Stomach (tissue), 9 donors: ENCODE data around the gene LDAH. TPM values are rescaled to one million over a fixed set of nuclear protein-coding genes. Genes with fewer than 3 reads are reported as not detected.
A peak's percentile ranks its signal among the peaks of the same experiment; 100 is the strongest.
"Not testable (repeated sequence)": the region's sequence is repeated elsewhere in the genome, so short reads cannot be mapped to it uniquely, and the experiment has no call there.

ENCODE experiments used
- DNase-seq, 2 donors: peaks; one replicate each; pipeline versions ENCODE4 v3.0.0 to v3.0.0-alpha.2; 2013 to 2019
- H3K27ac ChIP-seq, 5 donors: fragments of 200-600 bp in 4 of 5; sonication (generic) in 4 of 5; one replicate each; pipeline ENCODE4 v1.5.1; 2013 to 2019; ENCODE audit warnings: mild to moderate bottlenecking in 1 of 5, moderate library complexity in 1 of 5
- H3K27me3 ChIP-seq, 3 donors: fragments of 200-600 bp; sonication (generic); one replicate each; pipeline ENCODE4 v1.5.1; 2017 to 2019; ENCODE audit warnings: mixed run types in 1 of 3
- H3K36me3 ChIP-seq, 4 donors: fragments of 200-600 bp; sonication (generic); 1 replicate in 3 of 4; 2 replicates in 1 of 4; pipeline ENCODE4 v1.5.1; 2016 to 2019
- H3K4me1 ChIP-seq, 4 donors: fragments of 200-600 bp; sonication (generic); one replicate each; pipeline ENCODE4 v1.5.1; 2016 to 2019
- H3K4me3 ChIP-seq, 4 donors: fragments of 200-600 bp; sonication (generic) in 3 of 4; one replicate each; pipeline ENCODE4 v1.5.1; 2016 to 2019; ENCODE audit warnings: mild to moderate bottlenecking in 1 of 4
- H3K9me3 ChIP-seq, 4 donors: fragments of 200-600 bp; sonication (generic); one replicate each; pipeline ENCODE4 v1.5.1; 2016 to 2019
- CTCF ChIP-seq, 7 experiments: fragments of 450-650 bp in 4 of 7; fragments of 200-600 bp in 3 of 7; sonication (generic) in 3 of 7; IDR thresholded peaks; one replicate each; pipeline ENCODE4 v1.5.1; 2016 to 2019; ENCODE audit warnings: antibody characterized with exemption in 7 of 7, control low read depth in 2 of 7, mild to moderate bottlenecking in 1 of 7
- EP300 ChIP-seq: sonication (generic); formaldehyde crosslinking; IDR thresholded peaks from one replicate; pipeline ENCODE4 v1.6.1; 2017; ENCODE audit warnings: antibody characterized with exemption
- POLR2A ChIP-seq, 4 donors: fragments of 450-650 bp; IDR thresholded peaks; one replicate each; pipeline ENCODE4 v1.6.1; 2016; ENCODE audit warnings: antibody characterized with exemption in 4 of 4, control low read depth in 2 of 4, mild to moderate bottlenecking in 1 of 4, moderate library complexity in 1 of 4
- POLR2AphosphoS5 ChIP-seq, 3 donors: sonication (generic); formaldehyde crosslinking; IDR thresholded peaks; one replicate each; pipeline ENCODE4 v1.6.1; 2016; ENCODE audit warnings: antibody characterized with exemption in 3 of 3
- WGBS, 5 donors: extraction: QIAGEN DNeasy Blood & Tissue Kit in 3 of 5; methylation state at CpG; one replicate each; pipeline versions ENCODE4 v1.1.5 to v1.1.7; 2013 to 2018; 5-methylcytosine and 5-hydroxymethylcytosine counted together
- intact Hi-C: fragments of 100-400 bp; cut with DNase I; formaldehyde crosslinking; loops from one replicate; pipeline ENCODE4 v1.15.1; 2023; ENCODE audit warnings: low total_unique reads
- polyA plus RNA-seq, 3 donors: library from polyadenylated mRNA; stranded (reverse); fragments of 200-250 nt; gene quantifications; one replicate each; pipeline ENCODE4 v1.2.3, GENCODE V29; 2013
- total RNA-seq, 5 donors: library from RNA; depleted of rRNA; stranded (reverse); fragments of >200 nt; gene quantifications; one replicate each; pipeline versions ENCODE4 v1.1.0 to v1.2.3, GENCODE V29; 2014 to 2016
- donor health status: healthy with polysubstance abuse.
- donor health status: Bipolar disorder and iron deficiency.
- donor health status: healthy.

Gene LDAH
- total and polyA plus RNA-seq, 8 donors = 4.1 to 20.0 (median 5.9) TPM

DNA sequence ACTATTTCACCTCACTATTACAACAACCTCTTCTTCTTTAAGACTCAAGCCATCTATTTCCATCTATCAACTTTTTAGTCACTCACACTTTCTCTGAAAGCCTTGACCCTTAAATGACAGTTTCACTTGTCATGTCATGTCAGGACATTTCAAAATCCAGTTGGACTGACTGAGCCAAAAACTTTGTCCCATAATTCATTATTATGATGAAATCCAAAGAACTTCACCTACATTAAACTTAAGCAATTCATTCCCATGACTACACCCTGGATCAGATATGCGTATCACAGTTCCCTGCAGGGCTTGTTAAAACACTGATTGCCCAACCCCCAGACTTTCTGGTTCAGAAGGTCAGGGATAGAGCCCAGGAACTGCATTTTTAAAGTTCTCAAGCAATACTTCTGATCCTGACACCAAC is 26.5 kb downstream of the LDAH start:
- peaks cover 0 to 32% (median 15%) of the 10 kb centered on the region in 4 donors for H3K36me3 ChIP-seq
- 54 to 94% (median 72%) methylated on average over 1 of the region's 1 CpG for WGBS, 5 donors
- H3K9me3 ChIP-seq = peaks cover 0 to 6% (median 3%) of the 10 kb centered on the region in 4 donors
- H3K4me3 ChIP-seq = no peak overlapping the region
- H3K4me1 ChIP-seq = no peaks in the 10 kb centered on the region
- DNase-seq = peak in 1 of 2 donors; percentile 18
- intact Hi-C loops = no loop called here
- TF ChIP-seq POLR2A (IDR thresholded peaks at IDR 0.05) = no peak
- TF ChIP-seq EP300 = no peak
- no peak for TF ChIP-seq CTCF (IDR thresholded peaks at IDR 0.05)
- TF ChIP-seq POLR2AphosphoS5 (IDR thresholded peaks at IDR 0.05) = no peak
- no peak overlapping the region for H3K27ac ChIP-seq
- no peaks in the 10 kb centered on the region for H3K27me3 ChIP-seq

- DNase-seq, H3K4me1 ChIP-seq, H3K9me3 ChIP-seq, intact Hi-C loops, H3K27ac ChIP-seq, H3K4me3 ChIP-seq, H3K27me3 ChIP-seq: not testable (repeated sequence)
- WGBS, 5 donors = 95 to 99% (median 95%) methylated on average over 3 of the region's 3 CpGs
- peaks cover 0 to 42% (median 25%) of the 10 kb centered on the region in 4 donors for H3K36me3 ChIP-seq
Measured at GRCh38 chr2:20793944-20794343, 29.0 kb downstream of the LDAH start.

- 67 to 76% (median 69%) methylated on average over 3 of the region's 3 CpGs for WGBS, 5 donors
- intact Hi-C loops = loop anchor here (10.0 kb wide), 1 partner anchor 183 kb away; no protein-coding TSS in a partner anchor
- no peak overlapping the region for H3K4me3 ChIP-seq
- no peak for TF ChIP-seq EP300
- peak in 4 of 7 experiments; percentile 41 to 49 (median 48) for TF ChIP-seq CTCF (IDR thresholded peaks at IDR 0.05)
- no peak for TF ChIP-seq POLR2A (IDR thresholded peaks at IDR 0.05)
- TF ChIP-seq POLR2AphosphoS5 (IDR thresholded peaks at IDR 0.05) = no peak
- peak in 1 of 2 donors; percentile 16 for DNase-seq
- H3K9me3 ChIP-seq = no peaks in the 10 kb centered on the region
- H3K27ac ChIP-seq = no peak overlapping the region
- peaks cover 0 to 30% (median 15%) of the 10 kb centered on the region in 4 donors for H3K36me3 ChIP-seq
- no peaks in the 10 kb centered on the region for H3K27me3 ChIP-seq
- no peaks in the 10 kb centered on the region for H3K4me1 ChIP-seq
Measured at GRCh38 chr2:20781656-20782265, 41.1 kb downstream of the LDAH start.

GRCh38 chr2:20771299-20771698 is 51.6 kb downstream of the LDAH start:
- DNase-seq = no peak
- intact Hi-C loops = no loop called here
- TF ChIP-seq CTCF (IDR thresholded peaks at IDR 0.05) (no peak), POLR2AphosphoS5 (IDR thresholded peaks at IDR 0.05) (no peak)
- no peak overlapping the region for H3K27ac ChIP-seq
- peaks cover 3 to 54% (median 47%) of the 10 kb centered on the region in 4 donors for H3K36me3 ChIP-seq
- WGBS, 5 donors = 88 to 100% (median 98%) methylated on average over 1 of the region's 1 CpG
- H3K9me3 ChIP-seq = no peaks in the 10 kb centered on the region
- H3K4me3 ChIP-seq = no peak overlapping the region
- no peaks in the 10 kb centered on the region for H3K27me3 ChIP-seq
- no peaks in the 10 kb centered on the region for H3K4me1 ChIP-seq
